Chondrocyte (in vitro differentiated cells): ENCODE measurements around the gene PCBD2. TPM values are rescaled to one million over a fixed set of nuclear protein-coding genes. Genes with fewer than 3 reads are reported as not detected.
A peak's percentile ranks its signal among the peaks of the same experiment; 100 is the strongest.

Source experiments
- DNase-seq: peaks from one replicate; pipeline ENCODE4 v3.0.0; 2021; ENCODE audit warnings: mixed read lengths, low spot score
- H3K27ac Mint-ChIP-seq: one replicate; pipeline ENCODE4 v1.8.0; 2021; ENCODE audit warnings: mild to moderate bottlenecking, moderate library complexity, mixed read lengths; ENCODE audit not compliant: unreplicated experiment
- H3K27me3 Mint-ChIP-seq: 2 replicates; pipeline ENCODE4 v1.8.0; 2021; ENCODE audit warnings: low read depth, mixed read lengths
- H3K36me3 Mint-ChIP-seq: 2 replicates; pipeline ENCODE4 v1.8.0; 2021; ENCODE audit warnings: low read depth, mixed read lengths
- H3K4me1 Mint-ChIP-seq: 2 replicates; pipeline ENCODE4 v1.8.0; 2021; ENCODE audit warnings: low read depth, mild to moderate bottlenecking, mixed read lengths
- H3K4me3 Mint-ChIP-seq: one replicate; pipeline ENCODE4 v1.8.0; 2021; ENCODE audit warnings: mild to moderate bottlenecking, moderate library complexity, mixed read lengths; ENCODE audit not compliant: unreplicated experiment
- H3K9me3 Mint-ChIP-seq: 2 replicates; pipeline ENCODE4 v1.8.0; 2021; ENCODE audit warnings: low read depth, mixed read lengths
- microRNA-seq: library from miRNA; unstranded; fragments of <30 nt; microRNA quantifications from one replicate; pipeline ENCODE4 v1.2.0, GENCODE V29; 2020; ENCODE audit warnings: borderline number of aligned reads
- total RNA-seq: library from RNA; stranded (reverse); gene quantifications from 3 replicates; pipeline ENCODE4 v1.2.1, GENCODE V29; 2021
- TF ChIP-seq, protein P1 (sequence below): fragments of 200-600 bp; sonication (generic); IDR thresholded peaks from 2 replicates; pipeline ENCODE4 v1.5.0; 2021; ENCODE audit warnings: antibody characterized with exemption, mild to moderate bottlenecking, moderate library complexity

PCBD2 gene
- total RNA-seq, 1 donor from 2014 or later: 8.3 TPM

DNA sequence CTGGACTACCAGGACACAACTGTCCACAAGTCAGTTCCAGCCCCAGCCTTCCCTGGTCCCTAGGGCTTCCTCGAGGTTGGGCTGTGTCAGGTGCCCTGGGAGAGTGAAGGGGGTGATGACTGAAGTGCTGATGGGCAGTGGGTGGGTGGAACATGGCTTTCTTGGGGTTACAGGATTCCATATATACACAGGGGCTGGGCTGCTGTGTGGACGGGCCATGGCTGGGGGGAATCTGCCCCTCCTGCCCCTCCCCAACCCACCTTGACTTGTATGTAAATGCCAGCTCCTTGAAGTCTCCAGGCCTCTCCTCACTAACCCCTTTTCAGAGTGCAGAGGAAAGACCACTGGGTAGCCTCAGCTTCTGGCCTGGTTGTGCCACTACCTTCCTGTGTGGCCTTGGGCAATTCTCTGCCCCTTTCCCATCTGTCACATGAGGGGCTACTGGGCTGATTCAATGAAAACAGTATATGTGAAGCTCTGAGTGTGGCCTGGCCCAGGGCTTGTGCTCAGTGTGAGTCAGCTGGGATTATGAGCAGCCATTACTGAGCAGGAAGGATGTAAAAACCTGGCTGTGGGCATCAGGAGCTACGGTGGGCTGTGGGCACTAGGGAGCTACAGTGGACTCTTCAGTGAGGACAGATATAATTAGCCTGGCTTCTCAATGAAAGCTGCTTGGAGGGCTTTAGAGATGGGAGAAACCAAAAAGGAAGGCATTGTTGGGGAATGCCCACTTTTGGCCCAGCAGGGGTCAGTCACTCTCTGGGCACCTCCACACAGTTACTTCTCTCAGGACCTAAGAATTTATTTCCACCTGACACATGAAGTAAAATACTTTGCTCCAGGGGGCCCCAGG, 105.8 kb downstream of the PCBD2 start:
- H3K9me3 Mint-ChIP-seq: peaks cover 4% of the 10 kb centered on the region
- DNase-seq: no peak
- peaks cover 19% of the 10 kb centered on the region for H3K4me1 Mint-ChIP-seq
- H3K27me3 Mint-ChIP-seq: peaks cover 11% of the 10 kb centered on the region
- H3K4me3 Mint-ChIP-seq: no peak overlapping the region
- H3K36me3 Mint-ChIP-seq: peaks cover 1% of the 10 kb centered on the region
- TF ChIP-seq, protein P1, sequence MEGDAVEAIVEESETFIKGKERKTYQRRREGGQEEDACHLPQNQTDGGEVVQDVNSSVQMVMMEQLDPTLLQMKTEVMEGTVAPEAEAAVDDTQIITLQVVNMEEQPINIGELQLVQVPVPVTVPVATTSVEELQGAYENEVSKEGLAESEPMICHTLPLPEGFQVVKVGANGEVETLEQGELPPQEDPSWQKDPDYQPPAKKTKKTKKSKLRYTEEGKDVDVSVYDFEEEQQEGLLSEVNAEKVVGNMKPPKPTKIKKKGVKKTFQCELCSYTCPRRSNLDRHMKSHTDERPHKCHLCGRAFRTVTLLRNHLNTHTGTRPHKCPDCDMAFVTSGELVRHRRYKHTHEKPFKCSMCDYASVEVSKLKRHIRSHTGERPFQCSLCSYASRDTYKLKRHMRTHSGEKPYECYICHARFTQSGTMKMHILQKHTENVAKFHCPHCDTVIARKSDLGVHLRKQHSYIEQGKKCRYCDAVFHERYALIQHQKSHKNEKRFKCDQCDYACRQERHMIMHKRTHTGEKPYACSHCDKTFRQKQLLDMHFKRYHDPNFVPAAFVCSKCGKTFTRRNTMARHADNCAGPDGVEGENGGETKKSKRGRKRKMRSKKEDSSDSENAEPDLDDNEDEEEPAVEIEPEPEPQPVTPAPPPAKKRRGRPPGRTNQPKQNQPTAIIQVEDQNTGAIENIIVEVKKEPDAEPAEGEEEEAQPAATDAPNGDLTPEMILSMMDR: peak; percentile 30
- H3K27ac Mint-ChIP-seq: no peak overlapping the region

DNA sequence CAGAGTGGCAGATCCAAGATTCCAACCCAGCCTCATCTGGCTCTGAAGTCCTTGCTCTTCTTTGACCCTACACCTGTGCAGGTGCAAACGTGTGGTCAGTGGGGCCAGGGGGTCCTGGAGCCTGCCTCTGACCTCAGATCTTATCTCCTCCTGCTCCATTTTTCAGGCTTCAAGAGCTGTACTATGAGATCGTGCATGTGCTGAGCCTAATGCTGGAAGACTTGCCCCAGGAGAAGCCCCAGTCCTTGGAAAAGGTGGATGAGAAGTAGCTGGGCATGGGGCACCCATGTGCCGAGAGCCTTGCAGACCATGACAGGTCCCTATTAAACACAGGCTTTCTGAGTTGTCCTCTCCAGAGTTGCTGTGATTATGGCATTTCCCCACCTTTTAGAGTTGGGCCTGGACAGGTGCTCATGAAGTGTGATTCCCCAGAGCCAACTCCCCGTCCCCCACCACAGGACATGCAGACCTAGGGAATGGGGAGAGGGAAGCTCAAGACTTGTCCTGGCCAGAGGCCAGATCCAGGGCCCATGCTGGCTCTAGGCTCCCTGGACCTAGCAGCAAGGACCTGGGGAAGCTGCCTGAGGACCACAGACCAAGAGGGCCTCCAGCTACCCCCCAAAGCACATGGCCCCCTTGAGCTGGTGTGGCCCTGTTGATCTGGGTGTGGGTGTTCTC, 106.6 kb downstream of the PCBD2 start:
- peaks cover 19% of the 10 kb centered on the region for H3K4me1 Mint-ChIP-seq
- no peak overlapping the region for H3K27ac Mint-ChIP-seq
- peaks cover 1% of the 10 kb centered on the region for H3K36me3 Mint-ChIP-seq
- TF ChIP-seq, protein P1: no peak
- H3K4me3 Mint-ChIP-seq: no peak overlapping the region
- no peak for DNase-seq
- H3K9me3 Mint-ChIP-seq: peaks cover 4% of the 10 kb centered on the region
- peaks cover 11% of the 10 kb centered on the region for H3K27me3 Mint-ChIP-seq

DNA sequence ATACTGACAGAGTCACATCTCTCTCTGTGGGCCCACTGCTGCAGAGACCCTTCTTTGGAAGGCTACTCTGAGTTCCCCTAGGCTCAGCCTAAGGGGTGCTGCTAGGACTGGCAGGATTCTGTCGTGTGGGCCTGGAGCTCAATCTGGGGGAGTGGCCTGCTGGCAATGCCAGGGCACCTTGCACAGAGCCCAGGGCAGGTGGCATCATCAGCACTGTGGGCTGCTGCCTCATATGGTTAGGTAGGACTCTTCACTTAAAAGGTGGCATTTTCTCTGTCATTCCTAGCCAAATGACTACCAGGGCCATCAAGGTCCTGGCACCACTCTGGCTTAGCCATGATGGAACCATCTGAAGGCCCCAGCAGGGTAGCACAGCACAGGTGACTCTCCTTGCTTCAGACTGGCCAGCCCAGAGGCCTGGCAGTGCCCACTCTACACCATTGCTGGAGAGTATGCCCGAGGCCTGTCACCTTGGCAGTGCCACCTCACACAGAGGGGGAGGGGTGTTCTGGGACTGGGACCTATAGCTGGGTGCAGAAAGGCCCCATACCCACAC, 107.2 kb downstream of the PCBD2 start:
- Mint-ChIP-seq H3K36me3 (peaks cover 1% of the 10 kb centered on the region), H3K27me3 (peaks cover 13% of the 10 kb centered on the region), H3K4me3 (no peak overlapping the region), H3K9me3 (peaks cover 4% of the 10 kb centered on the region), H3K27ac (no peak overlapping the region), H3K4me1 (peaks cover 19% of the 10 kb centered on the region)
- TF ChIP-seq, protein P1: no peak
- no peak for DNase-seq

Small RNAs within 50 kb of the gene (microRNA-seq; reads per million reads assigned to microRNA genes)
- not detected for gene MIR4461

Other genes starting within 250 kb of the PCBD2 start
- 36.1 to 41.6 TPM (median 39.0 TPM) in 3 replicates for gene CAMLG, start 166.6 kb upstream of the PCBD2 start, total RNA-seq
- gene DDX46, start 146.4 kb upstream of the PCBD2 start, total RNA-seq: 32.0 to 55.8 TPM (median 37.8 TPM) in 3 replicates
- gene C5orf24, start 59.2 kb upstream of the PCBD2 start, total RNA-seq: 98.7 to 121 TPM (median 109 TPM) in 3 replicates
- 73.0 to 102 TPM (median 79.9 TPM) in 3 replicates for gene TXNDC15, start 30.8 kb upstream of the PCBD2 start, total RNA-seq
- 0.17 to 0.64 TPM (median 0.39 TPM) in 3 replicates for gene CATSPER3, start 62.8 kb downstream of the PCBD2 start, total RNA-seq
- 0.18 TPM in 1 of 3 replicates, not detected in the others for gene PITX1, start 129.1 kb downstream of the PCBD2 start, total RNA-seq